RPMI8226 (cell line): Measurements from ENCODE around the gene LBH.

ENCODE experiments used
- DNase-seq: peaks from one replicate; pipeline ENCODE4 v3.0.0-alpha.2; 2015

LBH gene

DNA sequence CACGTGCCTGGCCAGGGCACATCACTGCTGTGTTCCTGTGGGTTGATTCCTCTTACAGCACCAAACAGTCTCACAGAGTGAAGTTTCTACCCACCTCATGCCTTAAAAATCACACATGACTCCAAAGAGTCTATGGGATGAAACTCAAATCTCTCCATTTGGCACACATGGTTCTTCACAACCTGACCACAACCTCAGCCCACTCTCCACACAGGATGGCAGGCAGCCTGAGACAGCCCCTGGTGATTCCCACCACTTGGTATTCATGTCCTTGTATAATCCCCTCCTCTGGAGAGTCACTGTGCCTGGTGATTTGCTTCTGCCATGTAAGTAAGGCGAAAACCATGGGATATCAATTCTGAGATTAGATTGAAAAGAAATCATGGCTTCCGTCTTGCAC lies 46.2 kb downstream of the LBH start:
- DNase-seq, result no peak

DNA sequence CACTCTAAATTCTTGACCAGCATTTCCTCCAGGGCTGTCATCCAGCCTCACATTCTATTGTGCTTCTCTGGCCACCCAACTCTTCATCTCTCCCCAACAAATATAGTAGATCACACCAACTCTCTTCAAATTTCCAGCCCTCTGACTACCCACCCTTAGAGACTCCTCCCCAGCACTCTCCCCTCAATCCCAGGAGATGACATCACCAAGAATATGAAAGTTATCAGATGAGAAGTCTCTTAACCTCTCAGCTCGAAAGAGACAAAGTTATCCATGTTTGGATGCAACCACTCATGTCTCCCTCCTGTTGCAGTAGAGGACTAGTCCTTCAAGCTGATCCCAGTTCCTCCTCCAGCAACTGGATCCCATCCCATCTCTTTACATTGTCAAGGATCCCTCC lies 47.1 kb downstream of the LBH start:
- DNase-seq, result no peak

DNA sequence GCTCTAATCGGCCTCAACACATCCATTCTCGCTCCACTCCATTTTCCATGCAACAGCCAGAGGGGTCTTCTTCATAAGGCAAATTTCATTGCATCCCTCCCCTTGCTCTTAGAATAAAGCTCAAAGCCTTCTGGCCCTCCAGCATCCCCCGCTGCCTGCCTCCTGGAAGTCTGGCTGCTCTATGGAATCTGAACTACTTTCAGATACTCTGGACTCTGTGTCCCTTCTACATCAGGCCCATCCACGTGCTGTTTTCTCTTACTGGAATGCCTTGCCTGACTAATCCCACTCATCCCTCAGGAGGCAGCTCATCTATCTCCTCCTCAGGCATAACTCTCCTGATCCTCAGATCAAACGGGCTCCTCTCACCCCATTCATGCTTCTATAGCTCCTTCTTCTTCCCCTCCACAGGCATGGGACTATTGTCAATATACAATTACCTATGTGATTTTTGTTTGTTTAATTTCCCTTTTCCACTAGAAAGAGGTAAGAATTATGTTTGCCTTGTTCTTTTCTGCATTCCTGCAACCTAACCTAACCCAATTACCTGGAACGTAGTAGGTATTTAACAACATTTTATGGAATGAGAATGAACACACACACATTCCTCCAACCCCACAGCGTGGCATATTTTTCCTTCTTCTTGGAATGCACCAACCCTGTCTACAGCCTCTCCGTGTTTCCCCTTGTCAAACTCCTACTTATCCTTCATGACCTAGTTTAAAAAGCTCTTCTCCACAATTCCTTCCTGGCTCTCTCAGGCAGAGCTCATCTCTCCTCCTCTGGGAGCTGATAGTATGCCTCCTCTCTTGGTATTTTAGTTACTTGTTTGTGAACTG lies 49.5 kb downstream of the LBH start:
- no peak for DNase-seq

- DNase-seq, result no peak
Measured at GRCh38 chr2:30282081-30282480, 50.7 kb downstream of the LBH start.

- no peak for DNase-seq
Measured at GRCh38 chr2:30282721-30283120, 51.4 kb downstream of the LBH start.

DNA sequence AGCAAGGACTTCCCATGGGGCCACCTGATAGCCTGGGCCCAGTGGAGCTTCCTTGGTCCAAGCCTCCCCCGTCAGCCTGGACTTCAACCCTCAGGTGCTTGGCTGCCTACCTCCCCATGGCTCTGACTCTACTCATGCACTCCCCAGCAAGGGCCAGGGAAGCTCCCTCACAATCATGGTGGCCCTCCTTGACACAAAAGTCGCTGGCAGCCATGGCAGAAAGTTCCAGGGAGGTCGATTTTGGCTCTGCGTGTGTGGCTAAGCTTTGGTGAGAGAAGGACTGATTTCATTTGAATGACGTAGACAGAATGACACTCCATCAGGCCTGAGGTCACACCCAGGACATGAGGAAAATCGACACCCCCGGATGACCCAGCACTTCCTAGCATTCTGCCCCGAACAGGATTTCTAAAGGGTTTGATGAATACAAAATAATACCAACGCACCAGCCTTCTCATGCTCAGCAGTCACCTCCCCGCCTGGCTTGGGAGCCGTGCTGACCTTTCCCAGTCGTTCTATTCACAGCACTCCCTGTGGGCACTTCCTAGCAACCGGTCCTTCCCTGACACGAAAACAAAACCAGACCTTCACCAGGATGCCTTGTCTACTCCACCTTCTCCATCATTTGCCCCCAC lies 52.7 kb downstream of the LBH start:
- no peak for DNase-seq

DNA sequence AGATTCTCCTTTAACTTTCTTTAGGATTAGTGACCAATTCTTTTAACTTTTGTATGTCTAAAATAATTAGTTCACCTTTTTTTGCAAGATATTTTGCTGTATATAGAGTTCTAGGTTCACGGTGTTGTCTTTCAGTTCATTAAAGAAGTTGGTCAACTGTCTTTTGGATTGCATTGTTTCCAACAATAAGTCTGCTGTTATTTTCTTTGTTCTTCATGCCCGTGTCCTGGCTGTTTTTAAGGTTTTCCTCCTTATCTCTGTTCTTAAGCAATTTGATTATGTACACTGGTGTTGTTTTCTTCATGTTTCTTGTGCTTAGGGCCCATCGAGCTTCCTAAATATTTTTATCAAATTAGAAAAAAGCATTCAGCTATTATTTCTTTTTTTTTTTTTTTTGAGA lies 54.4 kb downstream of the LBH start:
- no peak for DNase-seq

- DNase-seq, result no peak
Measured at GRCh38 chr2:30287190-30287840, 56.0 kb downstream of the LBH start.

DNA sequence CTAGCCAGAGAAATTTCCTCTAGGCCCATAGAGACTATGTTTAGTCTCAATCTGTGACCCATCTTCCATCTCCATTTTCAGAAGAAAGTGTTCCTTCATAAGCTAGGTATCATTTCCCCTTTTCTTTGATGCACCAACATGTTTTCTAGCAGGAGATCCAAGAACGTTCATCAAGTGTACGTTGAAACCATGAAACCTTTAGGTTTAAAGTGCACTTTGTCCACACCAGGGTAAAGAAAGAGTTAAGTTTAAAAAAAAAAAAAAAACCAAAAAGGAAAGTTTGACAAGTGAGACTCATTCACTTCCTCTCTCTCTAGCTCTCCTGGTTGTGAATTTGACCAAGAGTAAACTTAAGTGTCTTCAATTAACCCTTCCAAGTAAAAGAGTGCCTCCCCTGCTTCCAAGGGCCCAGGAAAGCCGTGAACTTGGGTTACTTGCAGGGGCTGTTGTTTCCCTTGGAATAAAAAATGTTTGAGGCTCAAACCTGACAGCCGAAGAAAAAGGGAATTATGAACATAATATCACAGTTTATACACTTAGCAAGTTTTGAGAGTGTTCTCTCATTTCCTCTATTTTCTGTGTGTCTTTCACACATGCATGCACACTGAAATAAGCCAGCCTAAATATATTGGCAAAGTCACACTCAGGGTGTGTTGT lies 56.7 kb downstream of the LBH start:
- peak; percentile 38 for DNase-seq

GRCh38 chr2:30288561-30288960 lies 57.2 kb downstream of the LBH start:
- DNase-seq, result no peak

DNA sequence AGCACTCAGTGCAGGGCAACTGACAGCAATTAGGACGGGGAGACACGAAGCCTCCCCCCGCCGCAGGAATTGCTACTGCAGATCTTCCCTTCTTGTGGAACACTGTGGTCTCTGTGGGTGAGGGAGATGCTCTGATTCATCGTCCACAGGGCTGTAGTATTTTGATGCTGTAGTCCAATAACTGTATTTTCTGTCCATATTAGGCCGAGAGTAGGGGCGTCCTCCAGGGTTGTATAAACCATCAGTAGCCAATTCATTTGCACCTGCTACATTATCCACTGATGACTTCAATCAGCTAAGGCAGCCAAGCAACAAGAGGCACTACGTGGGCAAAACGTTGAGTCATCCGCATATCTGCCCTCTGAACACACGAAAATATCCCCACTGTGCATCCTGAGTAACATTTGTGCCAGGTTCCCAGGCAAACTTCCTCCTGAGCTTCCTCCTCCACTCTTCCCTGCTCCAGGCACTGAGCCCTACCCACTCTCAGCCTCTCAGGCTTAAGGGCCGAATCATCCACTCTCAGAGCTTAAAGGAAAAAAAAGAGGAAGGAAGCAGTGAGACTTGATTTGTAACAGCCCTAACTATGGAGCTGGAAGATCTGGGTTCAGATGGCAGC lies 62.1 kb downstream of the LBH start:
- no peak for DNase-seq

DNA sequence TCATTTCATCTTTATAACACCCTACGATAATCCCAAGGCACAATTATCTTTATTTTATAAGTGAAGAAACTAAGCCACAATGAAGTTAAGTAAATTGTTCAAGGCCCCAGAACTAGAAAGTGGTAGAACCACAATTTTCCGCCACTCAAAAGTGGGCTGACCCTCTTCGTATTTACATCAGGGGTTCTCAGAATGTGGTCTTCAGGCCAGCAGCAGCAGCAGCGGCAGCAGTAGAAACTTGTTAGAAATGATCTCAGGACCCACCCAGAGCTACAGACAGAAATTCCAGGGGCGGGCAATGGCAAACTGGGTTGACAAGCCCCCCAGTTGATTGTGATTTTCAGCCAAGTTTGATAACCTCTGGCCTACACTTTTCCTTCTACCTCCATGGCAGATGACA lies 62.8 kb downstream of the LBH start:
- DNase-seq, result no peak

DNA sequence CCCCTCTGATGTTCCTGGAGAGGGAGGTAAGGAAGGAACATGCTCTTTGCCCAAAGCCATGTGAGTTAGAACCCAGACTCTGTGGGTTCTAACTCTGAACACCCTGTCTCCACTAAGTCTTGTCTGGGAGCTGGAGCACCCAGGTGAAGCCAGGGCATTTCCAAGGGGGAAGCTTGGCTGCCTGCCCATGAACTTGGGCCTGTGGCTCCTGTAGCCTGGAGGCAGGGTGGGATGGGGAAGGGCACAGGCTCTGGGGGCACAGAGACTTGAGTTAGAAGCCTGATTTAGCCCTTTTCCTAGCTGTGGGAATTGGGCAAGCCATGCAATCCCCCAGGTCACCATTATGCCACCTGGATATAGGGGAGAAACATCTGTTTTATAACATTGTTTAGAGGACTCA lies 65.2 kb downstream of the LBH start:
- DNase-seq, result no peak

- DNase-seq, result no peak
Measured at GRCh38 chr2:30298302-30298701, 67.0 kb downstream of the LBH start.

GRCh38 chr2:30300122-30300455 lies 68.8 kb downstream of the LBH start:
- no peak for DNase-seq

DNA sequence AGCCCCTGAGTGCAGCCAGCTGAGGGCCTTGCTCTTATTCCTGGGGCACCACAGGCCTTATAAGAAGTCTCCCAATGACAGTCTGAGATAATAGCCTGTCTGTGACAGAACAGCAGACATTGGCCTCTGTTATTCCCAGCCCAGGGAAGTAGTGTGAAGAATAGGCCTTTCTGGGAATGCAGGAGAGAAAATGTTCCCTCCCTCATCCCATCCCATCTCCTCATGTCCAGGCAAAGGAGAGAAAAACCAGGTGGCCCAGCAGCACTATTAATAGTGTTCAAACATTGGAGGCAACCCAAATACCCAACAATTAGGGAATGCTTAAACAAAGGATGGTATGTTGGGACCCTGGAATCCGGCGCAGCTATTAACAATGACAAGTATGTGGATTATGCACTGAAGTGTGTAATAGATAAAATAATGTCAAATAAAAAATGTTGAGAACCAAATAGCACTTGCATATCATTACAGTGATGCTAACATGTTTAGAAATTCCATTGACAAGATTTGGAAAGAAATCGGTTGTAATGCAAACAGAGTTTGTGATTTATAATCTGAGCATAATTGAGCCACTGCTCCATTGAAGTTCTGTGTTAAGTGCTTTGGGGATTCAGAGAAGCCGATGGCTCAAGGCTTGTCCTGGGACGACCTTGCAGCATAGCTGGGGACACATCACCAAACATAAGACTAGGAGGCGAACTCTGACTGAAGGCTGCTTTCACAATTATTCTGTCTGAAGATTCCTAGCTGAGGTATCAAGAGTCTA lies 69.3 kb downstream of the LBH start:
- no peak for DNase-seq

DNA sequence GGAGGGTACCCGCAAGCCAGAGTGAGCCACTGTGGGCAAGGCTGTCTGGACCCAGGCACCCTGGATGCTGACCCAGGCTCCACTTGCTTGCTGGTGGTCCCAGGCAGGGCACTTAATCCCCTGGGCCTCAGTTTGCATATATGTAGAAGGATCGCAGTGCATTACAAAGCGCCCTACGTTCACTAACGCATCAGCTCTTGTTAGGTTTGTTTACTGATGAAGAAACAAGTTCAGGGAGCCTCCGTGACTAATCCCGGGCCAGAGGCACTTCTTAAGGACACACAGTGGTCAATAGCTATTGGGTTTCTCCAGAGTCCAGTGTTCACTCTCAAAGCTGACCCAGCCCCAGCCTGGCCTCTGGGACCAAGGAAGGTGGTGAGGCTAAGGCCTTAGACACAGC lies 70.2 kb downstream of the LBH start:
- no peak for DNase-seq

DNA sequence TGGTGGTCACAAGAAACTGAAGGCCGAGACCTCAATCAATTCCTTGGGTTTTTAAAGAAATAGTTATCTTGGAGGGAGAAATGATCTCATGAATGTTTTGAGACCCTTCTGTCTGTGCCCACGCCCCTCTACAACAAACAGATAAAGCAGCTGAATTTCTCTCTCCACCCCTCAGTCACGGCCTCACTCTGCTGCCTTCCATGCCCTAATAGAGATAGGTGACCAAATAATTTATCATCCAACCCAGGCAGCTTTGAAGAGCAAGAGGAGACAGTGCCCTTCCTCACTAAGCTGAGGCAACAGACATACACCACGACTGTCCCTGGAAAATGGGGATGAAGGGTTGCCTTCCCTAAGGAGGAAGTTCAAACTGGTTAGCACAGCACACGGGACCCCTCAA lies 71.2 kb downstream of the LBH start:
- no peak for DNase-seq

GRCh38 chr2:30303095-30303494 lies 71.8 kb downstream of the LBH start:
- DNase-seq, result no peak

DNA sequence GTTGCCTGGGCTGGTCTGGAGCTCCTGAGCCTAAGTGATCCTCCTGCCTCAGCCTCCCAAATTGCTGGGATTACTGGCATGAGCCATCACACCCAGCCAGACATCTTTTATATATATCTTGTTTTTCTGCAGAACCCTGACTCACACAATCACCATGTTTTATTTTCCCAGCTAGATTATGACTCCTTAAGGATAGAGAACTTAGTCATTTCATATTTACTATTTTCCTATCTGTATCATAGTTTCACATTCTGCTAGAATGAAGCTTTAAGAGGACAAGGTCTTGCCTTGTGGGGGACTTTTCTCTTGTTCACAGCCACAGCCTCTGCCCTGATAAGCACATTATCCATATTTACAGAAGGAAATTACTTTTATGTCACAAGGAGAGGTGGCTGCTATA lies 73.9 kb downstream of the LBH start:
- DNase-seq, result no peak

DNA sequence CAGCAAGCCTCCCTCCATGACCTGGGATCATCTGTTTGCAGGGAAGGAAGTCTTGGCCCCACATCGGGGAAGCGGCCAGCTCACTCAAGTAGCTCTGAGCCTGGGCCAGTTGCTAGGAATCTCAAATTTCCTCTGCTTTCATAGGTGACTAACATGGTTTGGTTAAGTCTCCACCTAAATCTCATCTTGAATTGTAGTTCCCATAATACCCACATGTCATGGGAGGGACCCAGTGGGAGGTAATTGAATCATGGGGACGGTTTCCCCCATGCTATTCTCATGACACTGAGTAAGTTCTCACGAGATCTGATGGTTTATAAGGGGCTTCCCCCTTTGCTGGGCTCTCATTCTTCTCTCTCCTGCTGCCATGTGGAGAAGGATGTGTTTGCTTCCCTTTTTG lies 75.2 kb downstream of the LBH start:
- DNase-seq, result no peak

- DNase-seq, result no peak
Measured at GRCh38 chr2:30308280-30308679, 76.9 kb downstream of the LBH start.
